Upper lobe of left lung (tissue), 6 donors: ENCODE data around the gene PHF20. TPM values are rescaled to one million over a fixed set of nuclear protein-coding genes. Genes with fewer than 3 reads are reported as not detected.
"Not testable (repeated sequence)": the region's sequence is repeated elsewhere in the genome, so short reads cannot be mapped to it uniquely, and the experiment has no call there.

ENCODE experiments used
- ATAC-seq, 2 donors: fragments of 200-7000 bp; cut with Tn5 transposase; one replicate each; pipeline ENCODE4 v1.9.1; 2022; ENCODE audit warnings: mild to moderate bottlenecking in 2 of 2, moderate library complexity in 2 of 2; ENCODE audit not compliant: low FRiP score in 2 of 2
- DNase-seq, 2 donors: peaks; one replicate each; pipeline ENCODE4 v3.0.0-alpha.2; 2019 to 2020
- H3K27ac ChIP-seq, 4 donors: fragments of 200-600 bp; sonication (generic); one replicate each; pipeline ENCODE4 v1.5.1; 2016 to 2019
- H3K27me3 ChIP-seq, 4 donors: fragments of 200-600 bp; sonication (generic); one replicate each; pipeline ENCODE4 v1.5.1; 2017 to 2019
- H3K36me3 ChIP-seq, 4 donors: fragments of 200-600 bp; sonication (generic); one replicate each; pipeline ENCODE4 v1.5.1; 2016 to 2019
- H3K4me1 ChIP-seq, 4 donors: fragments of 200-600 bp; sonication (generic); one replicate each; pipeline ENCODE4 v1.5.1; 2018 to 2019
- H3K4me3 ChIP-seq, 4 donors: fragments of 200-600 bp; sonication (generic); one replicate each; pipeline ENCODE4 v1.5.1; 2017 to 2019; ENCODE audit warnings: mild to moderate bottlenecking in 2 of 4, moderate library complexity in 1 of 4
- H3K9me3 ChIP-seq, 4 donors: fragments of 200-600 bp; sonication (generic); one replicate each; pipeline ENCODE4 v1.5.1; 2018 to 2019
- CTCF ChIP-seq, 6 experiments: fragments of 450-650 bp in 4 of 6; fragments of 200-600 bp in 2 of 6; sonication (generic) in 2 of 6; IDR thresholded peaks; one replicate each; pipeline ENCODE4 v1.5.1; 2016 to 2019; ENCODE audit warnings: antibody characterized with exemption in 6 of 6
- EP300 ChIP-seq, 4 donors: sonication (generic); formaldehyde crosslinking; IDR thresholded peaks; one replicate each; pipeline ENCODE4 v1.5.1; 2017; ENCODE audit warnings: antibody characterized with exemption in 4 of 4, control low read depth in 2 of 4
- POLR2A ChIP-seq, 4 donors: fragments of 450-650 bp; IDR thresholded peaks; one replicate each; pipeline ENCODE4 v1.5.1; 2016 to 2017; ENCODE audit warnings: antibody characterized with exemption in 4 of 4, mild to moderate bottlenecking in 2 of 4
- POLR2AphosphoS5 ChIP-seq, 2 donors: sonication (generic); formaldehyde crosslinking; IDR thresholded peaks; one replicate each; pipeline ENCODE4 v1.5.1; 2017; ENCODE audit warnings: antibody characterized with exemption in 2 of 2
- WGBS, 2 donors: methylation state at CpG; one replicate each; pipeline ENCODE4 v1.1.5; 2017 to 2018; 5-methylcytosine and 5-hydroxymethylcytosine counted together
- total RNA-seq, 6 donors: library from RNA; depleted of rRNA in 4 of 6; stranded (reverse); fragments of >200 nt in 4 of 6; gene quantifications; one replicate each; pipeline versions ENCODE4 v1.1.0 to v1.2.1, GENCODE V29; 2016 to 2021
- donor health status: DM: no; HTN: no; CAD: no; lungs with moderate emphysema.
- donor health status: DM: no; HTN: yes; CAD: no; lungs with severe emphysema.

The PHF20 gene
- total RNA-seq, 6 donors from 2014 or later, result 29.9 to 65.9 (median 42.5) TPM

GRCh38 chr20:35899064-35899463, 127.2 kb downstream of the PHF20 start:
- Histone ChIP-seq H3K4me1 (no peaks in the 10 kb centered on the region), H3K27ac (no peak overlapping the region), H3K36me3 (peaks cover 5 to 34% (median 14%) of the 10 kb centered on the region in 4 donors), H3K4me3 (no peak overlapping the region), H3K9me3 (no peaks in the 10 kb centered on the region), H3K27me3 (no peaks in the 10 kb centered on the region)
- ATAC-seq (no peak), DNase-seq (no peak)
- TF ChIP-seq POLR2AphosphoS5 (IDR thresholded peaks at IDR 0.05), result no peak
- no peak for TF ChIP-seq POLR2A (IDR thresholded peaks at IDR 0.05)
- no peak for TF ChIP-seq EP300 (IDR thresholded peaks at IDR 0.05)
- no peak for TF ChIP-seq CTCF (IDR thresholded peaks at IDR 0.05)
- 90 to 96% methylated on average over 3 of the region's 3 CpGs for WGBS, 2 donors

- not testable (repeated sequence) for H3K9me3 ChIP-seq, ATAC-seq, H3K27ac ChIP-seq, H3K4me3 ChIP-seq, DNase-seq, H3K27me3 ChIP-seq, H3K4me1 ChIP-seq
- H3K36me3 ChIP-seq, result peaks cover 5 to 38% (median 14%) of the 10 kb centered on the region in 4 donors
- WGBS, 2 donors, result 91 to 97% methylated on average over 4 of the region's 4 CpGs
Measured at GRCh38 chr20:35901230-35901629, 129.4 kb downstream of the PHF20 start.

DNA sequence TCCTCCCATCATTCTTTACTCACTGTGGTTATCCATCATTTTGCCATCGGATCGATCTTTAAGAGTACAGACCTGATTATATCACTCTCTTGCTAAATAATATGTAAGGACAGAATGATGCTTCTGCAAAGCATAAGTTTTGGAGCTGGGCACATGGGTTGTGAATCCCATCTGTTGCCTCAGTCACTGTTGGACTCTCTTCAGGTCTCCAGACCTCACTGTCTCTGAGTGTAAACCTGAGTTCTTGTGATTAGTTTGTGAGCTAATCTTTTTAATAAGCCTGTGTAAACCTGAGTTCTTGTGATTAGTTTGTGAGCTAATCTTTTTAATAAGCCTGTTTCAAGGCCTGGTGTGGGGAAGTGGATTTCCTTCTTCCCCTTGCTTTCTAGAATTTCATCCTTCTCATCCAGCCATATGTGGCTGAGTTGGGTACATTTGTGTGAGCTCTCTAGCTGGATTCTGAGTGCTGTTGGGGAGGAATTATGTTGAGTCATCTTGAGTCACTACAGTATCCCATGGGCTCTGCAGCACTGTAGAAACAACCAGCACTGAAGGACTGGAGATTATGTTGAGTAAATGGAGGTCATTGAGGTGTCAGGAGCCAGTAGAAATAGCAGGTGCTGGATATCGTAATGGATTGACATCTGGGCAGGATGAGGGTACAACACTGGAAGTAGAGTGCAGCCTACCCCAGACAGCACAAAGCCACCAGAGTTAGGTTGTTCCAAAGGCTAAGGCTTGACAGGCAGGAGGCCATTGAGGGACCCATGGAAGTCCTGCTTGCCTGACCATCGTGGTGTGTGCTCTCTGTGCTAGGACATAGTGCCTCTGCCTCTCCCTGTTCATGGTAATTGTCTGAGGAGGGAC, 130.1 kb downstream of the PHF20 start:
- peaks cover 5 to 41% (median 14%) of the 10 kb centered on the region in 4 donors for H3K36me3 ChIP-seq
- ATAC-seq (peak in 1 of 2 donors; percentile 87), DNase-seq (no peak)
- H3K4me1 ChIP-seq, result peaks cover 0 to 7% (median 1%) of the 10 kb centered on the region in 4 donors
- H3K27ac ChIP-seq, result no peak overlapping the region
- TF ChIP-seq CTCF (IDR thresholded peaks at IDR 0.05), result no peak
- TF ChIP-seq POLR2AphosphoS5 (IDR thresholded peaks at IDR 0.05), result no peak
- no peak for TF ChIP-seq POLR2A (IDR thresholded peaks at IDR 0.05)
- no peak for TF ChIP-seq EP300 (IDR thresholded peaks at IDR 0.05)
- H3K27me3 ChIP-seq, result no peaks in the 10 kb centered on the region
- WGBS, 2 donors, result 86 to 100% methylated on average over 3 to 4 of the region's 4 CpGs
- H3K4me3 ChIP-seq, result no peak overlapping the region
- no peaks in the 10 kb centered on the region for H3K9me3 ChIP-seq

DNA sequence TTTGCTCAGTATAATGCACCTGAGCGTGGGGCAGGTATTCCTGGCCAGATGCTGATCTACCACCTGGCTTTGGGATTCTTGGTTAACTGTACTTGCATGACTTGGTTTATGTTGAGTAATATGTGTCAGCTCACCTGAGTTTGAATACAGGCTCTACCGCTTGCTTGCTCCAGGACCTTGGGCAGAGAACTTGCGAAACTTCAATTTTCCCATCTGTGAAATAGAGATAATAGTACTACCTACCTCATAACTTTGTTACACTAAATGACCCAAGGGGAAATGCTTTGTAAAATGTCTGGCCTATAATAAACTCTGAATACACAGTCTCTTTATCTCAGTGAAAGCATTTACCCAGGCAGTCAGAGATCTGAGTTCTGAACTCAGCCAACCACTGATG, 130.7 kb downstream of the PHF20 start:
- Histone ChIP-seq H3K27me3 (no peaks in the 10 kb centered on the region), H3K27ac (no peak overlapping the region), H3K36me3 (peaks cover 5 to 41% (median 14%) of the 10 kb centered on the region in 4 donors), H3K4me1 (peaks cover 0 to 10% (median 3%) of the 10 kb centered on the region in 4 donors), H3K9me3 (no peaks in the 10 kb centered on the region), H3K4me3 (no peak overlapping the region)
- 95 to 100% methylated on average over 3 of the region's 3 CpGs for whole genome bisulfite sequencing, 2 donors
- ATAC-seq (no peak), DNase-seq (no peak)
- TF ChIP-seq POLR2AphosphoS5 (IDR thresholded peaks at IDR 0.05) (no peak), EP300 (IDR thresholded peaks at IDR 0.05) (no peak), CTCF (IDR thresholded peaks at IDR 0.05) (no peak), POLR2A (IDR thresholded peaks at IDR 0.05) (no peak)

GRCh38 chr20:35903843-35904242, 132.0 kb downstream of the PHF20 start:
- ATAC-seq (no peak), DNase-seq (no peak)
- Histone ChIP-seq H3K27me3 (no peaks in the 10 kb centered on the region), H3K4me1 (peaks cover 0 to 10% (median 3%) of the 10 kb centered on the region in 4 donors), H3K4me3 (no peak overlapping the region), H3K27ac (no peak overlapping the region), H3K9me3 (no peaks in the 10 kb centered on the region), H3K36me3 (peaks cover 5 to 37% (median 14%) of the 10 kb centered on the region in 4 donors)
- TF ChIP-seq POLR2A (IDR thresholded peaks at IDR 0.05), result no peak
- TF ChIP-seq CTCF (IDR thresholded peaks at IDR 0.05), result no peak
- TF ChIP-seq POLR2AphosphoS5 (IDR thresholded peaks at IDR 0.05), result no peak
- TF ChIP-seq EP300 (IDR thresholded peaks at IDR 0.05), result no peak
- WGBS, 2 donors, result 88 to 89% methylated on average over 3 of the region's 3 CpGs
